OCI-LY3 (cell line): Measurements from ENCODE around the gene HOXC9.

Experiments
- H2AFZ ChIP-seq: fragments of 200-600, 300-600 bp; shearing (Covaris generic); 2 replicates; pipeline ENCODE4 v1.6.0; 2014; ENCODE audit warnings: antibody characterized with exemption, low read depth, low read length
- H3K27ac ChIP-seq: fragments of 200-600, 300-600 bp; sonication (generic); 2 replicates; pipeline ENCODE4 v1.5.1; 2014; ENCODE audit warnings: mild to moderate bottlenecking, low read length, moderate library complexity, mixed read lengths
- H3K27me3 ChIP-seq: fragments of 200-600, 300-600 bp; sonication (generic); 2 replicates; pipeline ENCODE4 v1.6.1; 2014; ENCODE audit warnings: low read depth, low read length, mixed read lengths
- H3K36me3 ChIP-seq: fragments of 200-600, 300-600 bp; sonication (generic); replicated peaks from 2 replicates; pipeline ENCODE3; 2014; ENCODE audit warnings: low read depth, low read length, mixed read lengths
- H3K4me1 ChIP-seq: fragments of 300-600, 200-600 bp; sonication (generic); 2 replicates; pipeline ENCODE4 v1.6.1; 2014; ENCODE audit warnings: low read length, mixed read lengths
- H3K4me2 ChIP-seq: fragments of 200-600, 300-600 bp; sonication (generic); 2 replicates; pipeline ENCODE4 v1.6.1; 2014; ENCODE audit warnings: low read length, mixed read lengths
- H3K4me3 ChIP-seq: fragments of 300-600, 200-600 bp; sonication (generic); 2 replicates; pipeline ENCODE4 v1.5.1; 2014; ENCODE audit warnings: antibody characterized with exemption, mild to moderate bottlenecking, low read length, moderate library complexity
- H3K79me2 ChIP-seq: fragments of 300-600, 200-600 bp; shearing (Covaris generic); 2 replicates; pipeline ENCODE4 v1.6.1; 2014; ENCODE audit warnings: mild to moderate bottlenecking, low read length, mixed read lengths
- H3K9ac ChIP-seq: fragments of 300-600, 200-600 bp; shearing (Covaris generic); 2 replicates; pipeline ENCODE4 v1.6.0; 2014; ENCODE audit warnings: mild to moderate bottlenecking, low read length, moderate library complexity
- H3K9me3 ChIP-seq: fragments of 200-600, 300-600 bp; shearing (Covaris generic); 2 replicates; pipeline ENCODE4 v1.6.1; 2014; ENCODE audit warnings: low read length, mixed read lengths; ENCODE audit not compliant: insufficient read depth
- H4K20me1 ChIP-seq: fragments of 200-600, 300-600 bp; sonication (generic); 2 replicates; pipeline ENCODE4 v1.6.1; 2016; ENCODE audit warnings: low read length, mixed read lengths; ENCODE audit not compliant: insufficient read depth
- CTCF ChIP-seq: fragments of 200-600, 300-600 bp; sonication (generic); IDR thresholded peaks from 2 replicates; pipeline ENCODE4 v1.5.1; 2014; ENCODE audit warnings: antibody characterized with exemption, low read length, low read depth
- EZH2phosphoT487 ChIP-seq: fragments of 200-600 bp; shearing (Covaris generic); IDR thresholded peaks from 2 replicates; pipeline ENCODE4 v1.6.1; 2018; ENCODE audit warnings: antibody characterized with exemption, mixed run types, low read depth

Gene HOXC9

GRCh38 chr12:54009171-54010052 lies 9.5 kb downstream of the HOXC9 start:
- Histone ChIP-seq H4K20me1 (no peaks in the 10 kb centered on the region), H3K4me1 (peaks cover 35% of the 10 kb centered on the region), H3K27me3 (peaks cover 55% of the 10 kb centered on the region), H3K79me2 (no peaks in the 10 kb centered on the region), H3K4me3 (peak overlapping the region; percentile 79), H3K36me3 (no peaks in the 10 kb centered on the region), H3K9ac (peak overlapping the region; percentile 54), H3K9me3 (no peaks in the 10 kb centered on the region), H2AFZ (peak overlapping the region; percentile 53; the same call in 1 of the 2 replicates), H3K27ac (no peak overlapping the region), H3K4me2 (peak overlapping the region; percentile 73)
- TF ChIP-seq EZH2phosphoT487 (no peak), CTCF (no peak)

- Histone ChIP-seq H3K27me3 (peaks cover 52% of the 10 kb centered on the region), H3K79me2 (no peaks in the 10 kb centered on the region), H3K4me3 (peak overlapping the region; percentile 79), H3K9ac (no peak overlapping the region), H3K4me1 (peaks cover 34% of the 10 kb centered on the region), H4K20me1 (no peaks in the 10 kb centered on the region), H3K4me2 (peak overlapping the region; percentile 73), H3K9me3 (no peaks in the 10 kb centered on the region), H2AFZ (no peak overlapping the region), H3K36me3 (no peaks in the 10 kb centered on the region), H3K27ac (no peak overlapping the region)
- TF ChIP-seq EZH2phosphoT487: no peak
These were observed 10.4 kb downstream of the HOXC9 start for GRCh38 chr12:54010053-54010971.

GRCh38 chr12:54010972-54011664 lies 11.2 kb downstream of the HOXC9 start:
- H2AFZ ChIP-seq: no peak overlapping the region
- peaks cover 54% of the 10 kb centered on the region for H3K27me3 ChIP-seq
- no peak overlapping the region for H3K9ac ChIP-seq
- H3K27ac ChIP-seq: no peak overlapping the region
- H3K36me3 ChIP-seq: no peaks in the 10 kb centered on the region
- no peaks in the 10 kb centered on the region for H4K20me1 ChIP-seq
- no peak for TF ChIP-seq CTCF
- no peak for TF ChIP-seq EZH2phosphoT487
- no peaks in the 10 kb centered on the region for H3K79me2 ChIP-seq
- no peaks in the 10 kb centered on the region for H3K9me3 ChIP-seq
- peak overlapping the region; percentile 29 for H3K4me3 ChIP-seq
- H3K4me2 ChIP-seq: peak overlapping the region; percentile 73
- peaks cover 28% of the 10 kb centered on the region for H3K4me1 ChIP-seq

GRCh38 chr12:54011665-54012532 lies 11.9 kb downstream of the HOXC9 start:
- H3K27ac ChIP-seq: no peak overlapping the region
- no peak overlapping the region for H3K9ac ChIP-seq
- H3K4me3 ChIP-seq: peak overlapping the region; percentile 29
- H3K9me3 ChIP-seq: no peaks in the 10 kb centered on the region
- TF ChIP-seq EZH2phosphoT487: no peak
- no peak for TF ChIP-seq CTCF
- peaks cover 50% of the 10 kb centered on the region for H3K27me3 ChIP-seq
- H3K79me2 ChIP-seq: no peaks in the 10 kb centered on the region
- peak overlapping the region; percentile 73 for H3K4me2 ChIP-seq
- no peaks in the 10 kb centered on the region for H4K20me1 ChIP-seq
- no peak overlapping the region for H2AFZ ChIP-seq
- no peaks in the 10 kb centered on the region for H3K36me3 ChIP-seq
- peaks cover 20% of the 10 kb centered on the region for H3K4me1 ChIP-seq
